Measurements from ENCODE around the gene POGLUT3.

POGLUT3 gene

DNA sequence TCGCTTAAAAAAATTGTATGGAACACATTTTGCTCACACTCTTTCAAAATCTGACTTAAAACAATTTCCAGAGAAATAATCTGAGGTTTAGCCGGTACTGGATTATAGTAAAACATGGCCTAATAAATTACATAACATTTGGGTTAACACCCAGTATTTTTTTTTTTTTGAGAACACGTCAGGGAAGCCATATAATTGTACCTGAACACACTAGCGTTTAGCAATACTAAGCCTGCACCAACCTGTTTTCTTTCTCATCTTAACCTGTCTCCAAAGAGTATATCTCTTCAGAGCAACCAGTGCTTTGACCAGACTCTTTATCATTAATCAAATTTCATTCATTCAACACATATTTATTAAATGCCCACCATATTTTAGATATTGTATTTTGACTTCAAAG lies 2.0 kb upstream of the POGLUT3 start:
- DNase-seq, result no peak

DNA sequence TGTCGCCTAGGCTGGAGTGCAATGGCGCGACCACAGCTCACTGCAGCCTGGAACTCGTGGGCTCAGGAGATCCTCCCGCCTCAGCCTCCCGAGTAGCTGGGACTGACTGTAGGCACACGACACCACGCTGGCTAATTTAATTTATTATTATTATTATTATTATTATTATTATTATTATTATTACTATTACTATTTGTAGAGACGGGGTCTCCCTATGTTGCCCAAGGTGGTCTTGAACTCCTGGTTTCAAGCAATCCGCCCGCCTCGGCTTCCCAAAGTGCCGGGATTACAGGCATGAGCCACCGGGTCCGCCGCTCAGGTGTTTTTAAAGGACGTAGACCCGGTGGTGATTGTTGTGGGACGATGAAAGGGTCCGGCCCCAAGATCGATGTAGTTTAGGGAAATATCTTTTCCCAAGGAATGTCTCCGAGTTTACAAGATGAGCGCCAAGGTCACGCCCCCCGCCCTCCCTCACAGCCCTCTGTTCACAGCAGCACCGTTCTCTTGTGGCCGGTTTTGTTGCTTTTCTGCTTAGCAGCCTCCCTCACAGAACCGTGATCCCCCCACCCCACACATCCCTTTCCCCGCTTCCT lies 728 bp upstream of the POGLUT3 start:
- no peak for DNase-seq

DNA sequence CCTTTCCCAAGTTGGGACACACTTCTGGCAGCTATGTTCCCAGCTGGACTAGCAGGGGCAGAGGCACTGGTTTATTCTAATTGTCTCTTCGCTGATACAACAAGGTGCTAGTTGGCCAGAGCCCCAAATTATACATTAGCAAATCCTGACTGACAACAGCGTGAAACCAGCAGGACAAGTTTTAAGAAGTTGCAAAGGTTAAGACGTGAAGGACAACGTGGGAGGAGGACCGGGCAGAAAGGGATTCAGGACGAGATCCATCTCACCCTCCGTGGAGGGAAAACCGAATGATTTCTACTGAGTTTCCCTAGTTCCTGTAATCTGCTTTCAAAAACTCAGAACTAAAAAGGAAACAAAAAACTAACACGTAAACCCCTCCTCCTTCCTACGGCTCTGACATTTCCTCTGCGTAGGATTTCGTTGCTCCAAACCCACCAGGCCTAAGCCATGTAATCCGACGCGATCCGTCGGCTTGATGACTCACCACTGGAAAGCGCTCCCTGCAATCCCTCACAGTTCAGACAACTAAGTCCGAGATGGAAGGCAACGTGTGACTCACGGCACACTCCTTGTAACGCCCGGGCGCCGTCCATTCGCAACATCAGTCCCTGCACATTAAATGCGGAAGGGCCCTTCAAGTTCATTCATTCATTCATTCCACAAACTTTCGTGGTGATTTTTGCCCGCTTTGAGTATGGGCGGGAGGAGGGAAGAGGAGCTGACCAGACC lies 703 bp downstream of the POGLUT3 start:
- DNase-seq, result peak; percentile 84

DNA sequence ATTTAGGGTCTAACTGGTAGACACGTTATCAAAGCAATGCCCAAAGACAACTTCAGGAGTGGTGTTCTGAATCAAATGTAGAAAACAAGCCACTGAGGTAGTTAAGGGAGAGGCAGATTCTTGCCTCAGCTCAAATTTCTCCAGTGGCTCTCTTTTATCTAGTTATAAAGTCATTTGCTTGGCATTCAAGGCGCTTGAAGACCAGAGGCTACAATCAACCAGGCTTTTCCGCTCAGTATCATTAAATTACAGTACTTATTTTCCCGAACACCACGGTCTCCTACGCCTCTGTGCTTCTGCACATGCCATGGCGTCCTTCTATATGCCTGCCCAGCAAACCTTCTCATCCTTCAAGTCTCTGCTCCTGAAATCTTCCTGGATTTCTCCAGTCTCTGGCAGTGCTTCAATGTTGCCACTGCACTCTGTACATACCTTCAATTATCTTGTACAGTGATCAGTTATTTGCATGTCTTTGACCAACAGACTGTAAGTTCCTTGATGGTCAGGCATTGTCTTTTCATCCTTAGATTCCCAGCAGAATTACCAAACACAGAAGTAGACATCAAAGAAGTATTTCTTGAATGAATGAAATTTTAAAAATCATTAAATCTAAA lies 1.4 kb downstream of the POGLUT3 start:
- DNase-seq, result no peak

DNA sequence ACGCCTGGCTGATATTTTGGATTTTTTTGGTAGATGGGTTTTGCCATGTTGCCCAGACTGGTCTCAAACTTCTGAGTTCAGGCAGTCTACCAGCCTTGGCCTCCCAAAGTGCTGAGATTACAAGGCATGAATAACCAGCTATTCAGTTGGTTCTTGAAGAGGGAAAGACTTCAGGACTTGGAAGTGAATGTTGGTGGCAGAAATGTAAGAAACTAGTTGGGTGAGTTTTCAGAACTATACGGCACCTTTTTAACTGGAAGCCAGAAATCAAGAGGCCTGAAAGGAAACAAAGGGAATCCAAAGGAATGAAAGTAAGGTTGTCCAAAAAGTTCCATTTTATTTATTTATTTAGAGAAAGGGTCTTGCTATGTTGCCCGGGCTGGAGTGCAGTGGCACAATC lies 2.9 kb downstream of the POGLUT3 start:
- no peak for DNase-seq

DNA sequence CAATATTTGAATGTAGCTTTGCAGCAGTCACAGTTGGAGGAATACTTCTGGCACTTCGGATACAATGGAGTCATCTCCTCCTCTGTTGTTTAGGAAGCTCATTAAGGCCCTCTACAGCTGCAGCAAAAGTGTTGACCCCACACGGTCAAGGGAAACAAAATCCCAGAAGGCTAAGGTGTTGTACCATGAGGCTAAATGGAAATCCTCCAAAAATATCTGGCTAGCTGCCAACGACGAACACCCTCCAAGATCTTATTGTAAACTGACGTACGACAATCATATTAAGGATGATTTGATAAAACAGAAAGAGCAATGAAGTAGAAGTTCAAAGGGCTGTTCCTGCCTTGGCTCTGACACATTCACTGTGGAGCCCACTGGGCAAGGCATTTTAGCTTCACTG lies 4.0 kb downstream of the POGLUT3 start:
- no peak for DNase-seq

DNA sequence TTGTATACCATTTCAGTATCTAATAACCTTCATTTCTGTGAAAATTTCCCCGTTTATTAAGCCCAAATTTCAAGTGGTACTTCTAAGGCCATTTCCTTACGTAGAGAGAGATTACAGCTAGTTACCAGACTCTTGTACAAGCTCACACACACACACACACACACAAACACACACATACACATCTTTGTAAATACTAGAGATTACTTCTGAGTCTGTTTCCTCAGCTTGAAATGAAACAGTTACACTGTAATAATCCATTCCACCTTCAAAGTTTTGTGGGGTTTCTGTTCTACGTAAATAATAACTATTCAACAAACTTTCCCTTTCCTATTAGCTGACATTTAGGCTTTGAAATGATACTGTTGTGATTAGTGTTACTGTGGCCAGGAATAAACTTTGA lies 6.2 kb downstream of the POGLUT3 start:
- DNase-seq, result no peak

DNA sequence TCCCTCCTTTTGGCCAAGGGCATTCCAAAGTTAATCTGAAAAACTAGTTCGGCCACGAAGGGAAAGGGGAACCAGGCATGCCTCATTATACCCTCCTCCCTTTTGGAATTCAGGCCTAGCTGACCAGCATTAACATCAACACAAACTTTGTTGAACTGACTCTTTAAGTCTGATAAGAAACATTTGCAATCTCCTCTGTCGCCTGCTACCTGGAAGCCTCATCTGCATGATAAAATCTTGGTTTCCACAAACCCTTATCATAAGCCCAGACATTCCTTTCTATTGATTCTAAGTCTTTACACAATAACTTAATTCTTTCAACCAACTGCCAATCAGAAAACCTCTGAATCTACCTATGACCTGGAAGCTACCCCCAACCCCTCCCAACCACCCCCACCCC lies 11.4 kb downstream of the POGLUT3 start:
- no peak for DNase-seq

DNA sequence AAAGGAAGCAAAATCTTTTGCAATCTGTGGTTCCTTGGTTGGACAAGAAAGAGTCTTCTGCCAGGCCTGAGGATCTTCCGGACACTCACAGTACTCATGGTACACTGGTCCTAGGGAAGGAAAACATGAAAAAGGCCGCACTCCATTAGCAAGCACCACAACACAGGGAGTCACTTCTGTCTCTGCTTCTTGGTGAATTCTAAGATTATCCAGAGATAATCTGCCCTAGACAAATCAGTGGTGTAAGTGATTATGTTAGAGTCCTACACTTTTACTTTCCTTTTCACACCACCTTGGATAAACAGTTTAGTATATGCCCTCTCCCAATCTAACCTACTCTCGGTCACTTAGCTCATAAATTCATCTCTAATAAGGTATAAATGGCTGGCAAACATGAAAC lies 11.9 kb downstream of the POGLUT3 start:
- no peak for DNase-seq

DNA sequence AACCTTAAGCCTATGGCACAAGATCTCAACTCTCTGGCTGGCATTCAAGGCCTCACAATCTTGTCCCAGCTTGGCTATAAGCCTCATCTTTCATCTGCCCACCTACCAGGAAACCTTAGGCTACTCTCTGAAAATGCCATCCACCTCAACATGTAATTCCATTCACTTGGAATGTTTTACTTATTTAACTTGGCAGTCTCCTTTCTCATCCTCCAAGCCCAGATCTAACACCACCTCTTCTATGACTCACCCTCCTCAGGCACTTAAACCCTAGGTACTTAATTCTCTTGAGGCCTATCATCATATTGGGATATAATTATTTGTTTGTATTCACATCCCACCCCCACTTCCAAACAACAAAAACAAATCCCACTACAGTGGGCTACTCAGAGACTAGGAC lies 15.0 kb downstream of the POGLUT3 start:
- no peak for DNase-seq

DNA sequence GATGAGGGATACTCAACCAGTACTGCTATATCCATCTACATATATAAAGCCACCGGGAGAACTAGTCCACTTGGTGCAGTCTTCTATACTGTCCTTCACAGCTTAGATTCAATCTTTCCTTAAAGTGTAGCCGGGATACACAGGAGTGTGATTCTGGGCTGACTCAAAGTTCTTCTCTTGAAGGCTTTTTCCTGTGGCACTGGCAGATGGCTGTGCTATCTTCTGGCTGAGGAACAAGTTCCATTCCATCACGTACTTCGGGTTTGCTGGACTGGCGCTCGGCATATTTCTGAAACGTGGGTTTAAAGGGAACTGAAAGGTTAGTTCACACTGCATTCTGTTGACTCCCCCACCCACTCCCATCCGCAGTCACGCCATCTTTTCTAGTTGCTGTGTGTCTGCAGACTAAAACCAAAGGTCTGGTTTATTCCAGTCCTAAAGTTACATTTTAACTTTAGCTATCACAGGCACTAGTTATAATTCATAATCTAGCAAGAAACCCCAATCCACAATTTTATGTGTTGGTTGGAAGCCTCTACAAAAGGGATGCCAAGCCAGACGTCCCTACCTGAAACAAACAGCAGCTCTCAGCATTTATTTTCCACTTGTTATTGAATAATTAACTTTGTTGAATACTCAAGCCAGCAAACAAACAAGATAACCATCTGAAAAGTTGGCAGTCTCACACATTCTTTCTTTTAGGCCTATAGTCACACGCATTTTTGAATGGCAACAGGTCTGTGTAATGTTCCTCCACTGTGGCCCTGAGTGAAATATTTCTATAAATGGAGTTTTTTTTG lies 23.3 kb downstream of the POGLUT3 start:
- no peak for DNase-seq

DNA sequence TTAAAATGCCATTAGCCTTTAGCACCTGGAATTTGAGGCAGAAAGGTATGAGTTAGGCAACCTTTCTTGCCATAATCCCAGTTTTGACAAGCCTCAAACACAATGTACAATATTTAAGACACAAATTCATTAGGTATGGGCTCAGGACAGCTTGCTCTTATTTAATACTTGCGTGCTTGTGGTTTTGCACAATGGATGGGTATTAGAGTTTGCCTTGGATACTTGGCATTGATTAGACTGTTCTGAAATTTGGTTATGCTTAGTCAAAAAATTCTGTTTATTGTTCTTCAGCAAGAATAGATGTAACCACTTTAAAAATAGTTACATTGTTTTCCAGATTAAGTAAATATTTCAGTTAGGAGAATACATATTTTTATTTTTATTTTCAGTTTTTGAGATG lies 25.5 kb downstream of the POGLUT3 start:
- DNase-seq, result no peak

DNA sequence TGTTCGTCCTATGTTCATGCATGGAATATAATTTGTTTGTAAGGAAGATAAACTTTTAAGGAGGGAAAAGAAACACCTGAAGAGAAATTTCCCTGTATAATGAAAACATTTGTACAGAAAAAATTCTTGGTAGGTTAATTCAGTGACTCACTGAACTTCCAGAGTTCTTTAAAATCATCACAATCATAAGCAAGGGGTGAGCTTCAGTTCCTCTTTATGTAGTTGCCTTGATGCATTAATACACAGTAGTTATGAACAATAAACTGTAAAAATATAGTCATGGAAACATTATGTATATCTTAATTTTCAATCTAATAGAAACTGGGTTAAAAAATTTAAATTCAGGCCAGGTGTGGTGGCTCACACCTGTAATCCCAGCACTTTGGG lies 29.7 kb downstream of the POGLUT3 start:
- DNase-seq, result no peak

DNA sequence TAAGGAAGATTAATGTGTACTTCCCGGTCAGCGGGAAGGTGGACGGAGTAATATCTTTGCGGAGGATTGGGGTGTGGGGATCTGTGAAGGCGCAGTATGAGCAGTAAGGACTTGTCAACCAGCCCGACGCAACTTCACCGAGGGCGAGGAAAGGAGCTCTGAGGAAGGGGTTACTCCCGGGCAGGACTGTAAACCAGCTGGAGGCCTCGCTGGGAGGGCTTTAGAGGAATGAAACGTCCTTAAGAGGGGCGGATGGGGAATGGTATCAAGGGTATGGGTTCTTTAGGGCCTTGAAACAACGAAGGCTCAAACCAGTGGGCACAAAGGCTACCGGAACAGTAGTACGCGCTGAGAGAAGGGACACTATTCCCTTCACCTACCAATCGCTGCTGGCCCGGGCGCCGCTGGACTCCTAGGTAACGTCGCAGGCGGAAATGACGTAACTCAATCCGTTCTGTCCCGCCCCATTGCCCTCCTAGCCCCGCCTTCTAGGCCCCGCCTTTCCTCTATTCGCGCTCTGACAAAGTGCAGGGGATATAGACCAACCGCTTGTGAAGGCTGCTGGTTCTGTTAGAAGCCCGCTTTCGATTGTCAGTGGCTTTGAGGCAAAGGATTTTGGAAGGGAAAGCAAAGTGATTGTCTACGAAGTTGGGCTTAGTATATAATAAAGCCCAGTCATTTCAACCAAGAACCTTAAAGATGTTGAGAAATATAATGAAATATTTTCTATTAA lies 30.9 kb downstream of the POGLUT3 start, which contains the start of gene C11orf65:
Gene C11orf65, minus strand, starts transcription at position 439 of the 733 bp plus-strand sequence. CDS start 5,970 bp downstream, outside the sequence.
- DNase-seq, result peak; percentile 97

DNA sequence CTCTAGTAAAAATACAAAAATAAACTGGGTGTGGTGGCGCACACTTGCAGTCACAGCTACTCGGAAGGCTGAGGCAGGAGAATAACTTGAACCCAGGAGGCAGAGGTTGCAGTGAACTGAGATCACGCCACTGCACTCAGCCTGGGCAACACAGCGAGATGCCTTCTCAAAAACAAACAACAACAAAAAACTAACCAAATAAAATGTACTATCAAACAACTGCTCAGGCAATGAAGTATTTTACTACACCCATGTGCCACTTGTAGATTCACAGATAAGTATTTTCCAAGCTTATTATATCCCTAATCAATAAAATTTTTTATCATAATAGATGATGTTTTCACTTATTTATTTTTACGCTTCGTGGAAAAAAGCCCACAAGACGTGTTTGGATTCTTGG lies 31.8 kb downstream of the POGLUT3 start:
- DNase-seq, result no peak

DNA sequence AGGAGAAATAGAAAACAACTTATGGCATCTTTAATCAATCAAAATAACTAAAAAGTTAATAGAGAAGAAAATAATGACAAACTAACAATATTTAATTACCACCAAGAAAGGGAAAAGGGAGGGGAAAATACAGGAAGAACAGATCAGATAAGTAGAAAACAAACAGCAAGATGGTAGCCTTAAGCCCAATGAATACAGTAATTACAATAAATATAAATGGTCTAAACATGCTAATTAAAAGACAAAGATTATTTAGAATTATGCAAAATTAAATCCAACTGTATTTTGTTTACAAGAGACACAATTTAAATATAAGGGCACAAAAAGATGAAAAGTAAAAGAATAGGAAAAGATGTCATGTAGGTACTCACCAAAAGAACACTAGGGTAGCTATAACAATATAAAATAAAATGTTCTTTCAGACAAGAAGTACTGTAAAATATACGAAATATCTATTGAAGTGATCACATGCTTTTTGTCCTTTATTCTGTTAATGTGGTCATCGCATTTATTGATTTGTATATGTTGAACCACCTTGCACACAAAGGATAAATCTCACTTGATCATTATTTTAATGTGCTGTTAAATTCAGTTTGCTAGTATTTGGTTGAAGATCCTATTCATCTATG lies 44.9 kb downstream of the POGLUT3 start:
- DNase-seq, result no peak
